ENCODE measurements around the gene SMTNL2. TPM values are rescaled to one million over a fixed set of nuclear protein-coding genes. Genes with fewer than 3 reads are reported as not detected.
A peak's percentile ranks its signal among the peaks of the same experiment; 100 is the strongest.
"Not testable (repeated sequence)": the region's sequence is repeated elsewhere in the genome, so short reads cannot be mapped to it uniquely, and the experiment has no call there.

SMTNL2 gene
- total RNA-seq, 1 donor from 2014 or later: not detected

DNA sequence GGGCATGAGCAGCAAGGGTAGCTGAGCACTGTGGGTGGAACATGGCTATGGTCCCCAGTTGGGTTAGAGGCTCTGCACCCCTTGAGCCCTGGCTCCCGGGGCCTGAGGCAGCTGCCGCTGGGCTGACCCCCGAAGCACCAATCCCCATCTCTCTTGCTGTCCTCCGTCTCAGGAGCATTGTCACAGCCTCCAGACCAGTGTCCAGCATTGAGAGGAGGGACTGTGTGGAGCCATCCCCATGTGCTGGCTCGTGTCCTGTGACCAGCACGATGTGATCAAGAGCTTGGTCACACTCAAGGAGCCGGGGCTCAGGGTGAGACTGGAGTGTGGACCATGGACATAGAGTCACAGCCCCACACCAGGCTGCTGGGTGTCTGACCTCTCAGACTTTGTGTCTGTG lies 2.9 kb downstream of the SMTNL2 start:
- Mint-ChIP-seq H3K27me3 (ENCODE audit: low read depth) (peaks cover 39% of the 10 kb centered on the region), H3K4me1 (ENCODE audit: low read depth) (peaks cover 2% of the 10 kb centered on the region), H3K9me3 (no peaks in the 10 kb centered on the region), H3K4me3 (ENCODE audit: low read depth) (no peak overlapping the region), H3K27ac (no peak overlapping the region), H3K36me3 (ENCODE audit: low read depth) (no peaks in the 10 kb centered on the region)
- intact Hi-C loops (cut with micrococcal nuclease): no loop called here
- no peak for DNase-seq (ENCODE audit: low spot score)

DNA sequence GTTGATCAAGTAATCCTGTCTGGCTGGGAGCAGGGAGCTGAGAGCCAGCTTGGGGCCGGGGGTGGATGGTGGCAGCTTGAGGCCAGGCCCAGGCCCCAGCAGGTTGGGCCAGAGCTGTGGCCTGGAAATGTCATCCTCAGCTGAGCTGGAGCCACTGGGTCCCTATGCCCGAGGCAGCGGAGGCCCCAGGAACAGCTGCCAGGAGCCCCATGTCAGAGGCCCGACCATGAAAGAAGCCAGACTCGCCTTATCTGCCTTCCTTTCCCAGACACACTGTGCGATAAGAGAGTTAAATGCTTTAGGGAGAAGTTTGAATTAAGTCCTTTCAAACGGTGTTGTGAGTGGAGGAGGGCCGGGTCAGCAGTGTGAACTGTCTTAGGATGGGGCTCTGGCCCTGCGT lies 3.5 kb downstream of the SMTNL2 start:
- DNase-seq (ENCODE audit: low spot score): no peak
- Mint-ChIP-seq H3K9me3 (no peaks in the 10 kb centered on the region), H3K27ac (no peak overlapping the region), H3K4me3 (ENCODE audit: low read depth) (no peak overlapping the region), H3K4me1 (ENCODE audit: low read depth) (peaks cover 2% of the 10 kb centered on the region), H3K36me3 (ENCODE audit: low read depth) (no peaks in the 10 kb centered on the region), H3K27me3 (ENCODE audit: low read depth) (peaks cover 34% of the 10 kb centered on the region)
- intact Hi-C loops (cut with micrococcal nuclease): no loop called here

DNA sequence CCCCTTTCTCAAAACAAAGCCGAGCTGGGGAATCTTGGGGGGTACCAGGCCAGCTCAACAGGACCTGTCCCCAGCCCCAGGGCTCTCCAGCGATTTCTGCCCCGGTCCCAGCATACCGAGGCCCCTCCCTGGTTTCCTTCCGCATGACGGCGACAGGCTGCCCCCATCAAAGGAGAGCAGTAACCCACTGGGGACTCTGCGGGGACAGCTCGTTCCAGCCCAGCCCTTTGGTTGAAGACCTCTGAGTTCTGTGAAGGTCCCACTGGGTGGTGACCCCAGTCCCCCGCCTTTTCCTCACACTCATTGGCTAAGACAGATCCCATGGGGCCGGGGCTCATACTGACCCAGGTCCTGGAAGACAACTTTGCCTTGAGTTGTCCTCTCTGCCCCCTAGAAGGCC lies 4.1 kb downstream of the SMTNL2 start:
- no peak overlapping the region for H3K27ac Mint-ChIP-seq
- intact Hi-C loops (cut with micrococcal nuclease): no loop called here
- H3K9me3 Mint-ChIP-seq: no peaks in the 10 kb centered on the region
- no peak overlapping the region for H3K4me3 Mint-ChIP-seq (ENCODE audit: low read depth)
- no peaks in the 10 kb centered on the region for H3K36me3 Mint-ChIP-seq (ENCODE audit: low read depth)
- peaks cover 28% of the 10 kb centered on the region for H3K27me3 Mint-ChIP-seq (ENCODE audit: low read depth)
- DNase-seq (ENCODE audit: low spot score): no peak
- peaks cover 2% of the 10 kb centered on the region for H3K4me1 Mint-ChIP-seq (ENCODE audit: low read depth)

DNA sequence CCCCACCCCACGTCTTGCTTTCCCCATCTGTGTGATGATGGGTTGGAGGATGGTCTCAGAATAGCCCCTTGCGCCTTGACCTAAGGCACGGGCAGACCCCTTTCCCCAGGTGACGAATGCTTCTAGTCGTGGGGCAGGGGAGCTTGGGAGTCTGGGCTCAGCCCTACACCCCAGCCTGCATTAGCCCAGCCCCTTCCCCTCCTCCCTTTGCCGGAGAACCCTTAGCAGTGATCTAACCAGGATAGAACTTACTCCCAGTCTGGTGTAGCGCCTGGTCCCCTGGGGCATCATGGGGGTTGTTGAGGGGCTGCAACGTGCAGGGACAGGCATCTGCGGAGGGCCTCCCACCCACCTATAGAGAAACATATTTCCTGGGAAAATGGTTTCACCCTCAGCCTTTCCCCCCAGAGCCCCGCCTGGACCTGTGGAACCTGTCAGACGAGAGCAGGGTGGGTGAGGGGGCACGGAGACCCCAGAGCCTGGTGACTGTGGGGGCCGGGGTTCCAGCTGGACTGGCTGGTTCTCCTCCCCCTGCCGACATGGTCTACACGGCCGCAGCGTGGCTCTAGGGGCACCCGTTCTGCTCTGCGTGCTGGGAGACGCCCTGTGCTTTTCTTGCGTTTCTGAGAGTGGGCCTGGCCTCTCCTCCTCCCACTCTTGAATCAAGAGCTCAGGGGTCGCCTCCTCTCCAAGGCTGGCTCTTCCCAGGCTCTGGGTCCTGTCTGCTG lies 4.7 kb downstream of the SMTNL2 start:
- H3K4me1 Mint-ChIP-seq (ENCODE audit: low read depth): no peaks in the 10 kb centered on the region
- peaks cover 22% of the 10 kb centered on the region for H3K27me3 Mint-ChIP-seq (ENCODE audit: low read depth)
- H3K27ac Mint-ChIP-seq: no peak overlapping the region
- no peak for DNase-seq (ENCODE audit: low spot score)
- intact Hi-C loops (cut with micrococcal nuclease): no loop called here
- no peaks in the 10 kb centered on the region for H3K9me3 Mint-ChIP-seq
- H3K36me3 Mint-ChIP-seq (ENCODE audit: low read depth): no peaks in the 10 kb centered on the region
- H3K4me3 Mint-ChIP-seq (ENCODE audit: low read depth): no peak overlapping the region

DNA sequence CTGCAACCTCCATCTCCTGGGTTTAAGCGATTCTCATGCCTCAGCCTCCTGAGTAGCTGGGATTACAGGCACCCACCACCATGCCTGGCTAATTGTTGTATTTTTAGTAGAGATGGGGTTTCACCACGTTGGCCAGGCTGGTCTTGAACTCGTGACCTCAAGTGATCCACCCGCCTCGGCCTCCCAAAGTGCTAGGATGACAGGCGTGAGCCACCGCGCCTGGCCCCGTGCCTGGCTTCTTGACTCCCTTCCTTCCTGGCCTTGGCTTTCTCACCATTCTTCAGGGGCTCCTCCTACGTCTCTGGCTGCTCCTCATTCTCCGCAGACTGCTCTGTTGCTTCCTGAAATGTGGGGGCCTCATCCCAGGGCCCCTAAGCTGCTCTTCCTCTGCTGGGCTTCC lies 5.7 kb downstream of the SMTNL2 start:
- intact Hi-C loops (cut with micrococcal nuclease); H3K4me1 Mint-ChIP-seq (ENCODE audit: low read depth); H3K4me3 Mint-ChIP-seq (ENCODE audit: low read depth); DNase-seq (ENCODE audit: low spot score); H3K9me3 Mint-ChIP-seq; H3K27ac Mint-ChIP-seq; H3K36me3 Mint-ChIP-seq (ENCODE audit: low read depth): not testable (repeated sequence)
- peaks cover 21% of the 10 kb centered on the region for H3K27me3 Mint-ChIP-seq (ENCODE audit: low read depth)

DNA sequence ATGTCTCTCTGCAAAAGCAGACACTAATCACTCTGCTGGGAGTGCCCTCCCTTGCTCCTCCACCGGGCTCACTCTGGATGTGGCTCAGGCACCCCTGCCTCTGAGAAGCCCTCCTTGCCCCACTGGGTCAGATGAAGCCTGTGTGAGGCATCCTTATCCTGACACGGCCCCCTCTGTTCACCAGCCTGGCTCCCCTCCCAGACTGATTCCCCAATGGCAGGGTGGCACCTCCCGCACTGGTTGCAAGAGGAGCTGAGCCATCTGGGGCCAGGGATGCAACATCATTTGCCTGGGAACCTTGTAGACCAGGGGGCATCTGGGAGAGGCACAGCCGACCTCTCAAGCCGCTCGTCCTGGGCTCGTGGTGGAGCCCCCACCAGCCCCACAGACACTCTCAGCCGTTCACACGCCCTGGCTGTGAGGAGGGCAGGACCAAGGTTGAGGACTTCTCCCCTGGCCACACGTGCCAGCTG lies 6.7 kb downstream of the SMTNL2 start:
- Mint-ChIP-seq H3K4me3 (ENCODE audit: low read depth) (no peak overlapping the region), H3K27ac (no peak overlapping the region), H3K27me3 (ENCODE audit: low read depth) (peaks cover 12% of the 10 kb centered on the region), H3K36me3 (ENCODE audit: low read depth) (no peaks in the 10 kb centered on the region), H3K9me3 (no peaks in the 10 kb centered on the region), H3K4me1 (ENCODE audit: low read depth) (peaks cover 2% of the 10 kb centered on the region)
- intact Hi-C loops (cut with micrococcal nuclease): no loop called here
- DNase-seq (ENCODE audit: low spot score): no peak

DNA sequence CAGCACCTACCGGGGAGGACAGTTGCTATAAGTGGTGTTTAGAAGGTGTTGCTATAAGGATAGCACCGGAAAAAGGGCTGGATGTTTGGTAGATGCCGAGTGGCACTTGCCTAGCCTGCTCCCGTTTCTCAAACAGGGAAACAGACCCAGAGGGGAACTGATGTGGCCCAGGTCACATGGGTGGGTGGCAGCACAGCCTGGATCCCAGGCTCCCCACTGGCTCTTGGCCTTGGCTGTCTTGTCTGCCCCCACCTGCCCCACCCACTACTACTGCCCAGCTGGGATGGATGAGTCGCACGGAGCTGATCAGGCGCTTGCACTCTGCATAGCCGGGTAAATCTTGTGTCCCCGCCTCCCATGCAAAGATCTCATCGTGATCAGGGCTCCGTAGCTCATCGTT lies 7.2 kb downstream of the SMTNL2 start:
- peaks cover 2% of the 10 kb centered on the region for H3K4me1 Mint-ChIP-seq (ENCODE audit: low read depth)
- intact Hi-C loops (cut with micrococcal nuclease): no loop called here
- no peak for DNase-seq (ENCODE audit: low spot score)
- H3K27ac Mint-ChIP-seq: no peak overlapping the region
- H3K27me3 Mint-ChIP-seq (ENCODE audit: low read depth): peaks cover 7% of the 10 kb centered on the region
- no peaks in the 10 kb centered on the region for H3K9me3 Mint-ChIP-seq
- H3K4me3 Mint-ChIP-seq (ENCODE audit: low read depth): no peak overlapping the region
- H3K36me3 Mint-ChIP-seq (ENCODE audit: low read depth): no peaks in the 10 kb centered on the region

DNA sequence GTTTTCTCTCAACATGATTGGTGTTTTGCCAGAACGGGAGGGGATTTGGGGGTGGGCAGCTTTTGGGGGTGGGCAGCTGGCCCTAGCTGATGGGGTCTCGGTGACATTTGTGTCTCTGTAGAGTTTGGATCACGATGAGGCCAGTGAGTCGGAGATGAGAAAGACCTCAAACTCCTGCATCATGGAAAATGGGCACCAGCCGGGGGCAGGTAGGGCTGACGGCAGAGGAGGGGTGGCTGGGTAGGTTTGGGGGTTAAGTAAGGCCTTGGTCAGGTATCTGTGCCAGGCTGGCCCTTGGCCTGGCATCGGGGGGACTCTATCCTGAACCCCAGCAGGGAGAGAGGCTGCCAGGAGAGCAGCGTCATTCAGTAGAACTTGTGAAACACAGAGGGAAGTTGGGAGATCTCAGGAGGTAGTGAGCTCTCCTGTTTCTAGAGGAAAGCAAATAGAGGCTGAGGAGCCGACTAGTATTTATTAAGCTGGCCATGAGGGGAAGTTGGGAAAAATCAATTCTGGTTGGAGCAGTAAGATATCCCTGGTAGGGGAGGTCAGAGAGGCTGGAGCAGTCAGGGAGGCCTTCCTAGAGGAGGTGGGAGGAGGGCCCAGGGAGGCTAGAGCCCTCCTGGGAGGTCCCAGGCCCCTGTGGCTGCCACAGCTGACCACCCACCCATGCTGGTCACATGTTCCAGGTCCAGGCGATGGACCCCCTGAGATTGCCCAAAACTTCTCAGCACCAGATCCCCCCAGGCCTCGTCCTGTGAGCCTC lies 8.1 kb downstream of the SMTNL2 start:
- intact Hi-C loops (cut with micrococcal nuclease): no loop called here
- Mint-ChIP-seq H3K9me3 (no peaks in the 10 kb centered on the region), H3K27ac (no peak overlapping the region), H3K4me1 (ENCODE audit: low read depth) (peaks cover 2% of the 10 kb centered on the region), H3K27me3 (ENCODE audit: low read depth) (peaks cover 3% of the 10 kb centered on the region), H3K4me3 (ENCODE audit: low read depth) (no peak overlapping the region), H3K36me3 (ENCODE audit: low read depth) (no peaks in the 10 kb centered on the region)
- DNase-seq (ENCODE audit: low spot score): no peak

DNA sequence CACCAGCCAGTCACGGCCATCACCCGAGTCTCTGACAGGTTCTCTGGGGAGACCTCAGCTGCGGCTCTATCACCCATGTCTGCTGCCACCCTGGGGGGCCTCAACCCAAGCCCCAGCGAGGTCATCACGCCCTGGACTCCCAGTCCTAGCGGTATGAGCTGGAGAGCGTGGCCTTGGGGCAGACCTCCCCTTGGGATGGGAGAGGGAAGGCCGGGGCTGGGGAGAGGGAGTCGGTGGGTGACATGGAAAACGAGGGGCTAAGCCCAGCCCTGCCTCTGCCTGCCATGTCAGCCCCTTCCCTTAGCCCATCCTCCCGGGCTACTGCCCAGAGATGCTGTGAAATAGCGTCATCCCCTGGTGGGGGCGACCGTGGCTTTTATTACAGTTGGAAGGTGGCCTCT lies 8.7 kb downstream of the SMTNL2 start:
- H3K27ac Mint-ChIP-seq: no peak overlapping the region
- H3K27me3 Mint-ChIP-seq (ENCODE audit: low read depth): peaks cover 3% of the 10 kb centered on the region
- H3K4me1 Mint-ChIP-seq (ENCODE audit: low read depth): peaks cover 2% of the 10 kb centered on the region
- H3K9me3 Mint-ChIP-seq: no peaks in the 10 kb centered on the region
- H3K36me3 Mint-ChIP-seq (ENCODE audit: low read depth): no peaks in the 10 kb centered on the region
- no peak for DNase-seq (ENCODE audit: low spot score)
- intact Hi-C loops (cut with micrococcal nuclease): no loop called here
- no peak overlapping the region for H3K4me3 Mint-ChIP-seq (ENCODE audit: low read depth)

DNA sequence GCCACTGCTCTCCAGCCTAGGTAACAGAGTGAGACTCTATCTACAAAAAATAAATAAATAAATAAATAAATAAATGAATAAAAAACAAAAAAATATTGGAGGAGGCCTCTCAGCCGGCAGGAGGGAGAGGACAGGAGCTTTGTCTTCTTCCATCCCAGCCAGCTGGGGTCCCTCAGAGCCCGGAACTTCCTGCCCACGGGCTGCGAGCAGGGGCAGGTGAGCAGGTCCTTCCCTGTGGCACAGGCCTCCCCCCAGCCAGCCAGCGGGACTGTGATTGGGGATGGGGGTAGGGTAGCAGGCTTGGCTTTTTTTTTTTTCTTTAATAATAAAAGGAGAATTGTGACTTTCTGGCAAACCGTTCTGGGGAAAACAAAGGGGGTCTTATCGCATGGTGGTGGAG lies 10.1 kb downstream of the SMTNL2 start:
- DNase-seq (ENCODE audit: low spot score): no peak
- Mint-ChIP-seq H3K27ac (no peak overlapping the region), H3K27me3 (ENCODE audit: low read depth) (peaks cover 3% of the 10 kb centered on the region), H3K36me3 (ENCODE audit: low read depth) (no peaks in the 10 kb centered on the region), H3K9me3 (no peaks in the 10 kb centered on the region), H3K4me3 (ENCODE audit: low read depth) (no peak overlapping the region), H3K4me1 (ENCODE audit: low read depth) (peaks cover 2% of the 10 kb centered on the region)
- intact Hi-C loops (cut with micrococcal nuclease): no loop called here

DNA sequence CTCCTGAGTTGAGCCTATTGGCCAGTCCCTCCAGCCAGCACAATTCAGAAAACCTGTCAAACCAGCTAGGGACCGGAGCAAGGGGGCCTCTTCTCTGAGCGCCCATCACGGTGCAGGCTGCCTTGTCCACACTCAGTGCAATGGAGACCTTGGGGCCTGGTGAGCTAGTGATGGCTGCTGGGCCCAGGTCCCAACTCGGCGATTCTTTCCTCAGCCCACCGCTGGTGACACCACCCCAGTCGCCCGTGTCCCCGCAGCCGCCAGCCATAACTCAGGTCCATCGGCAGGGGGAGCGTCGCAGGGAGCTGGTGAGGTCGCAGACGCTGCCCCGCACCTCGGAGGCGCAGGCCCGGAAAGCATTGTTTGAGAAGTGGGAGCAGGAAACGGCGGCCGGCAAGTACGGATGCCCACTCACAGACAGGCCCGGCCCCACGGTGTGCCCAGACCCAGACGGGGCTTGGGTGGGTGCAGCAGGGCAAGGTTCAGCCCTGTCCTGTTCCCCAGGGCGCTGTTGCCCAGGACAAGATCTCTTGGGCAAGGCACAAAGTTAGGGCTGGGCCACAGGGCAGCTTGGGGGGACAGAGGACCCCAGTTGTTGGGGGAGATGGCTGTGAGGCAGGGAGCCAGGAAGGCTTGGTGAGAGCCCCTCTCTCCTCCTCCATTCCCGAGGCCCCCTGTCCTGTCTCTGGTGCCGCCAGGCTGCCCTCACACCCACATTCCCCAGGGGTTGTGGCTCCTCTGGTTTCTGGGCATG lies 10.8 kb downstream of the SMTNL2 start:
- no peak overlapping the region for H3K4me3 Mint-ChIP-seq (ENCODE audit: low read depth)
- DNase-seq (ENCODE audit: low spot score): peak; percentile 33
- no peak overlapping the region for H3K27ac Mint-ChIP-seq
- peaks cover 2% of the 10 kb centered on the region for H3K4me1 Mint-ChIP-seq (ENCODE audit: low read depth)
- intact Hi-C loops (cut with micrococcal nuclease): no loop called here
- no peaks in the 10 kb centered on the region for H3K36me3 Mint-ChIP-seq (ENCODE audit: low read depth)
- H3K27me3 Mint-ChIP-seq (ENCODE audit: low read depth): peaks cover 3% of the 10 kb centered on the region
- no peaks in the 10 kb centered on the region for H3K9me3 Mint-ChIP-seq

DNA sequence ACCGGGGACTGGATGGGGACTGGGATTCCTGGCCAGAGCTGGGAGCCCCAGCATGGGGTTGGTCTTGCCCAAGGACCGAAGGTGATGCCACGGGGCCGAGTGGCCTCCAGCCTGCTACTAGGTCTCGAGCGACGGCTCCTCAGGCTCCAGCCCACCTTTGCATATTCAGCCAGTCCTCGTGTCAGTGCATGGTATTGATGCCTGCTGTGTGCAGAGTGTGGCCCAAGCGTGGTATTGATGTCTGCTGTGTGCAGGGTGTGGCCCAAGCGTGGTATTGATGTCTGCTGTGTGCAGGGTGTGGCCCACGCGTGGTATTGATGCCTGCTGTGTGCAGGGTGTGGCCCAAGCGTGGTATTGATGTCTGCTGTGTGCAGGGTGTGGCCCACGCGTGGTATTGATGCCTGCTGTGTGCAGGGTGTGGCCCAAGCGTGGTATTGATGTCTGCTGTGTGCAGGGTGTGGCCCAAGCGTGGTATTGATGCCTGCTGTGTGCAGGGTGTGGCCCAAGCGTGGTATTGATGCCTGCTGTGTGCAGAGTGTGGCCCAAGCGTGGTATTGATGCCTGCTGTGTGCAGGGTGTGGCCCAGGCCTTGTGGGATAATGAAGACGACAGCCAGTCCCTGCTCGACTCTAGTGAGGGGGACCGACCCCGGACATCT lies 11.5 kb downstream of the SMTNL2 start:
- H3K27ac Mint-ChIP-seq; H3K27me3 Mint-ChIP-seq (ENCODE audit: low read depth); H3K4me3 Mint-ChIP-seq (ENCODE audit: low read depth); DNase-seq (ENCODE audit: low spot score); intact Hi-C loops (cut with micrococcal nuclease); H3K9me3 Mint-ChIP-seq; H3K36me3 Mint-ChIP-seq (ENCODE audit: low read depth); H3K4me1 Mint-ChIP-seq (ENCODE audit: low read depth): not testable (repeated sequence)

All from activated T-helper 2 cell treated with anti-CD3 and anti-CD28 coated beads, Interferon-gamma antibody, Interleukin-2, Interleukin-4, amounts not matched to agents 10 μg/mL and 5 μg/mL and 100 μg/mL, durations not matched to agents 14 hours and 24 hours and 36 hours (primary cell).